ENCODE data around the gene UNC50. TPM values are rescaled to one million over a fixed set of nuclear protein-coding genes. Genes with fewer than 3 reads are reported as not detected.

UNC50 gene
- total RNA-seq, 2 donors from 2014 or later: 30.9 to 53.7 TPM

DNA sequence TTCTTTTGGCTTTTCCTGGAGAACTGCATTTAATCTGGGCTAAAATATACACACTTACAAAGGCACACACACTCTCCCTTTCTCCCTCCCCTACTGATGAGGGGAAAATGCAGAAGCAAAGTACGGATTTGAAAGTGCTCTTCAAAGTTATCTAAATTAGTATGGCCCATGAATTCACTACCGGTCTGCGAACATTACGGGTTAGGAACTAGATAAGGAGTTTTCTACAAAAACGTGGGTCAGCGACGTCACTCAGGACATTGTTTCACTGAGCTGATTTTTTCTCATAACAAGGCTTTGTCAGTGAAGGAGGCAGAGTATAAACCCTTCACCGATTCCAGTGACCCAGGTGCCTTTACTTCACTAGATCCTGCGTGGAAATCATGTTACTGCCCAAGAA lies 47.4 kb upstream of the UNC50 start:
- H3K4me3 ChIP-seq: no peak overlapping the region
- no peak for DNase-seq
- H3K4me1 ChIP-seq: no peaks in the 10 kb centered on the region
- H3K27ac ChIP-seq: no peak overlapping the region
- H3K36me3 ChIP-seq (replicated peaks in 1 of 2; ENCODE audit: insufficient read depth in 1 of 2, low read depth in 2 of 2): no peaks in the 10 kb centered on the region
- WGBS, 2 donors: 88 to 90% methylated on average over 9 of the region's 9 CpGs
- H3K27me3 ChIP-seq: no peaks in the 10 kb centered on the region
- H3K9me3 ChIP-seq: no peaks in the 10 kb centered on the region
- ATAC-seq: no peak
- intact Hi-C loops (cut with DNase I): no loop called here
- TF ChIP-seq POLR2A (IDR thresholded peaks at IDR 0.05): no peak
- TF ChIP-seq, protein P1, sequence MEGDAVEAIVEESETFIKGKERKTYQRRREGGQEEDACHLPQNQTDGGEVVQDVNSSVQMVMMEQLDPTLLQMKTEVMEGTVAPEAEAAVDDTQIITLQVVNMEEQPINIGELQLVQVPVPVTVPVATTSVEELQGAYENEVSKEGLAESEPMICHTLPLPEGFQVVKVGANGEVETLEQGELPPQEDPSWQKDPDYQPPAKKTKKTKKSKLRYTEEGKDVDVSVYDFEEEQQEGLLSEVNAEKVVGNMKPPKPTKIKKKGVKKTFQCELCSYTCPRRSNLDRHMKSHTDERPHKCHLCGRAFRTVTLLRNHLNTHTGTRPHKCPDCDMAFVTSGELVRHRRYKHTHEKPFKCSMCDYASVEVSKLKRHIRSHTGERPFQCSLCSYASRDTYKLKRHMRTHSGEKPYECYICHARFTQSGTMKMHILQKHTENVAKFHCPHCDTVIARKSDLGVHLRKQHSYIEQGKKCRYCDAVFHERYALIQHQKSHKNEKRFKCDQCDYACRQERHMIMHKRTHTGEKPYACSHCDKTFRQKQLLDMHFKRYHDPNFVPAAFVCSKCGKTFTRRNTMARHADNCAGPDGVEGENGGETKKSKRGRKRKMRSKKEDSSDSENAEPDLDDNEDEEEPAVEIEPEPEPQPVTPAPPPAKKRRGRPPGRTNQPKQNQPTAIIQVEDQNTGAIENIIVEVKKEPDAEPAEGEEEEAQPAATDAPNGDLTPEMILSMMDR (IDR thresholded peaks at IDR 0.05): no peak

DNA sequence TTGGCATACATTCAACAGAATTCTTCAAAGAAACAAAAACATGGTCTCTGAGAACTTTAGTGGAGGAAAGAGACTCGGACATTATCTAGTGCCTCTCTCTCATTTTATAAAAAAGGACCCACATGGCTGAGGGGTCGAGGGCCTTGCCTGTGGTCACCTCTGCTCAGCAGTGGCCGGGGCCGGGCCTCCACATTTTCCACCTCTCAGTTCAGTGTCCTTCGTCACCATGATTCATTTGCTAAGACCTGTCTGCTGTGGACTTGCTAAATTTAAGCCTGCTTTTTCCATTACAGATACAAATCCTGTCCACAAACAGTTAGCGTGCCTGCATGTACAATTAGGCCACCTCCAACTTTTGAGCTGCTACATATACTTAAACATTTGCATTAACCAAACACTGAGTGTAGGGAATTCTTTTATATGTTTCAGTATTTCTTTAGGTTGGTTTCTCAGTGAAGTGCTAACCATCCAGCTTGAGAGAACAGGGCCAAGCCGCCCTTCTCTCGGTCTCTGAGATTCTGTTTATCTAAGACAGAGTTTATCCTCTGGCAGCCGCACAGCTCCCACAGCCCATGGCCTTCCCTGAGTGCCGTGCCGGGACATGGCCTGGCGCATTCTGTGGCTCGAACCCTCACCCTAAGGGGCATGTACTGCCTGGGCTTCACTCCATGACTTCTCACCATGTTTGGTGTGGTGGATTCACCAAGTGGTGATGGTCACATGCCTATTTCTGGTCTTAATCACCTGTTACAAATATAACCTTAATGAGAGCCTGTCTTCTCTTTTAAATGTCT lies 46.3 kb upstream of the UNC50 start:
- DNase-seq (no peak), ATAC-seq (no peak)
- WGBS, 2 donors: 87 to 89% methylated on average over 13 of the region's 13 CpGs
- intact Hi-C loops (cut with DNase I): no loop called here
- no peak overlapping the region for H3K27ac ChIP-seq
- no peaks in the 10 kb centered on the region for H3K27me3 ChIP-seq
- TF ChIP-seq POLR2A (IDR thresholded peaks at IDR 0.05): no peak
- TF ChIP-seq, protein P1 (IDR thresholded peaks at IDR 0.05): no peak
- no peak overlapping the region for H3K4me3 ChIP-seq
- no peaks in the 10 kb centered on the region for H3K36me3 ChIP-seq (replicated peaks in 1 of 2; ENCODE audit: insufficient read depth in 1 of 2, low read depth in 2 of 2)
- no peaks in the 10 kb centered on the region for H3K9me3 ChIP-seq
- no peaks in the 10 kb centered on the region for H3K4me1 ChIP-seq

DNA sequence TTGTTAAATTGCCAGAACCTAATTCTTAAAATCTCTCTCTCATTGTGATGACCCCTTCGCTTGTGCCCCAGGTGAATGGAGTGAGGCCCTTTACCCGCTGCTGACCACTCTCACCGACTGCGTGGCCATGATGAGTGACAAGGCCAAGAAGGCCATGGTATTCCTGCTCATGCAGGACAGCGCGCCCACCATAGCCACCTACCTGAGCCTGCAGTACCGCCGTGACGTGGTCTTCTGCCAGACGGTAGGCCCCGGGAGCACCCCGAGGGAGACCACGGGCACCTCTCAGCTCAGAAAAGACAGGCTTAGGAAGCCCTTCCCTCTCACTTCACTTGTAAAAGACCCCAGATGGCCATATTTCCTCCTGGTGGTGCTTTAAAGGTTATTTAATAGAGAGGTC lies 45.0 kb upstream of the UNC50 start:
- no peaks in the 10 kb centered on the region for H3K27me3 ChIP-seq
- H3K27ac ChIP-seq: no peak overlapping the region
- no peak for TF ChIP-seq POLR2A (IDR thresholded peaks at IDR 0.05)
- TF ChIP-seq, protein P1 (IDR thresholded peaks at IDR 0.05): no peak
- no peaks in the 10 kb centered on the region for H3K4me1 ChIP-seq
- intact Hi-C loops (cut with DNase I): no loop called here
- DNase-seq (no peak), ATAC-seq (no peak)
- H3K4me3 ChIP-seq: no peak overlapping the region
- H3K9me3 ChIP-seq: no peaks in the 10 kb centered on the region
- WGBS, 2 donors: 94 to 97% methylated on average over 13 of the region's 13 CpGs
- H3K36me3 ChIP-seq (replicated peaks in 1 of 2; ENCODE audit: insufficient read depth in 1 of 2, low read depth in 2 of 2): no peaks in the 10 kb centered on the region

DNA sequence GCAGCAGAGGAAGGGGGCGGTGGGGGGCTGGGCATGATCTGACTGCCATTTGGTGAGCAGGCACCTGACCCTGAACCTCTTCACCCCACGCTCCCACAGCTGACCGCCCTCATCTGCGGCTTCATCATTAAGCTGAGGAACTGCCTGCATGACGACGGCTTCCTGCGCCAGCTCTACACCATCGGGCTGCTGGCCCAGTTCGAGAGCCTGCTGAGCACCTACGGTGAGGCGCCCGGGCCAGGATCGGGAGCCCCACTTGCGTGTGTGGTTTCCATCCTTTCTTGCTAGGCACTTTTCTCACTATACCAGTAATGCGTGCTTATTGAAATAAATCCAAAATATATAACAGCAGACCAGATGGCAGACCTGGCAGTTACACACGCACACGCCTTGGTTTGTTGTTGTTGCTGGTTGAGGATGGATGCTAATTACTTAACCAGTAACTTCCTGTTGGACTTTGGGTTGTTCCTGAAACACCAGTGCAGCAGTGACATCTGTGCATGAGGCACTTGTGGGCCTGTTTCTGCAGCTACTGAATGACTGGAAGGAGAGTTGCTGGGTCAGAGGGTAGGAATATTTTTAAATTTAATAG lies 43.8 kb upstream of the UNC50 start:
- Histone ChIP-seq H3K4me1 (no peaks in the 10 kb centered on the region), H3K27me3 (no peaks in the 10 kb centered on the region), H3K36me3 (replicated peaks in 1 of 2; ENCODE audit: insufficient read depth in 1 of 2, low read depth in 2 of 2) (no peaks in the 10 kb centered on the region), H3K9me3 (no peaks in the 10 kb centered on the region), H3K27ac (no peak overlapping the region), H3K4me3 (no peak overlapping the region)
- no peak for TF ChIP-seq POLR2A (IDR thresholded peaks at IDR 0.05)
- TF ChIP-seq, protein P1 (IDR thresholded peaks at IDR 0.05): no peak
- WGBS, 2 donors: 87 to 88% methylated on average over 13 to 16 of the region's 17 CpGs
- no peak for DNase-seq
- intact Hi-C loops (cut with DNase I): no loop called here
- ATAC-seq: no peak

Measured in body of pancreas (tissue), 4 donors.